ENCODE data around the gene GPR12.

DNA sequence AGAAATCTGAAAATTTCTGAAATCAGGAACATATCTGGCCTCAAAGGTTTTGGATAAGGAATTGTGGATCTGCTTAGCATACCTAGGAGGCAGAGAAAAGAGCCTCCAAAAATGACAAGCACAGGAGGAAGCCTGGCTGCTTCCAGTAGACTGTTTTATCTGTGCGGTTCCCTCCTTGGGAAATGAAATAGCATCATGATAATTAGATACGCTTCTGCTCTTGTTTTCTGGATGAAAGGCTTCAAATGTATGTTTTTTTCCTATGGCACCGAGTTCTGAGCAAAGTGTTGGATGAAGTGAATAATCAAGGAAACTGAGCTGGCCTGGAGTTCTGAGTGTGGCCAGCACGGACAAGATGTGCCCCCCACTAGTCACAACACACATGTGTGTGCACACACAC lies 19.8 kb upstream of the GPR12 start:
- no peak for TF ChIP-seq EZH2 (IDR thresholded peaks at IDR 0.05; ENCODE audit: borderline replicate concordance, low read depth, low read length, severe bottlenecking)
- TF ChIP-seq CTCF (IDR thresholded peaks at IDR 0.05; ENCODE audit: extremely low read depth in 1 of 2, insufficient read depth in 1 of 2, low read depth in 1 of 2, low read length in 2 of 2): no peak
- no peak for TF ChIP-seq POLR2AphosphoS5 (IDR thresholded peaks at IDR 0.05; ENCODE audit: insufficient read depth, low read depth, low read length)
- no peak for TF ChIP-seq POLR2A (IDR thresholded peaks at IDR 0.05; ENCODE audit: low read depth, low read length)
- no peak for TF ChIP-seq JUN (IDR thresholded peaks at IDR 0.05; ENCODE audit: borderline replicate concordance, insufficient read depth, insufficient read length, low read depth)
- no peak for TF ChIP-seq MYC (IDR thresholded peaks at IDR 0.05; ENCODE audit: low read depth, low read length)
